VCaP (cell line): ENCODE data around the gene EPGN.

Source experiments
- H3K27ac ChIP-seq: fragments of 450-650 bp; 2 replicates; pipeline ENCODE4 v1.5.1; 2017
- CTCF ChIP-seq: fragments of 450-650 bp; conservative IDR thresholded peaks from 2 replicates; pipeline ENCODE4 v1.5.1; 2017; ENCODE audit warnings: mild to moderate bottlenecking, moderate library complexity

EPGN gene

GRCh38 chr4:74325886-74326285, 17.6 kb downstream of the EPGN start:
- no peak for TF ChIP-seq CTCF

GRCh38 chr4:74327762-74328161, 19.5 kb downstream of the EPGN start:
- no peak overlapping the region for H3K27ac ChIP-seq
- no peak for TF ChIP-seq CTCF

More at GRCh38 chr4:74325886-74326285, 17.6 kb downstream of the EPGN start:
- no peak overlapping the region for H3K27ac ChIP-seq

GRCh38 chr4:74328501-74328900, 20.2 kb downstream of the EPGN start:
- no peak for TF ChIP-seq CTCF
- H3K27ac ChIP-seq = no peak overlapping the region

- H3K27ac ChIP-seq = no peak overlapping the region
- TF ChIP-seq CTCF = no peak
These were observed 21.0 kb downstream of the EPGN start for GRCh38 chr4:74329307-74329706.

GRCh38 chr4:74330295-74330750, 22.1 kb downstream of the EPGN start:
- H3K27ac ChIP-seq = no peak overlapping the region
- no peak for TF ChIP-seq CTCF

GRCh38 chr4:74331252-74331651, 23.0 kb downstream of the EPGN start:
- TF ChIP-seq CTCF = no peak
- H3K27ac ChIP-seq = no peak overlapping the region

- no peak for TF ChIP-seq CTCF
- H3K27ac ChIP-seq = no peak overlapping the region
These were observed 23.7 kb downstream of the EPGN start for GRCh38 chr4:74331944-74332343.

- H3K27ac ChIP-seq = no peak overlapping the region
- no peak for TF ChIP-seq CTCF
These were observed 26.4 kb downstream of the EPGN start for GRCh38 chr4:74334636-74335035.
